GM12878 (cell line): ENCODE measurements around the gene PGK1. TPM values are rescaled to one million over a fixed set of nuclear protein-coding genes. Genes with fewer than 3 reads are reported as not detected.

Experiments used
- ATAC-seq: fragments of 200-7000 bp; cut with Tn5 transposase; 3 replicates; pipeline ENCODE4 v1.9.1; 2020; ENCODE audit warnings: mild to moderate bottlenecking, moderate library complexity
- BruUV-seq: library from RNA; stranded (reverse); fragments of 400-500 nt; replicated peaks from 2 replicates; lab custom pipeline; 2021; lab: Mats Ljungman, UMichigan
- CTCF ChIA-PET: fragments of 300-600 bp; sonication (Branson Sonifier 250); formaldehyde crosslinking; extraction: SDS; loops from one replicate; lab custom pipeline; 2021; ENCODE audit warnings: inconsistent platforms; lab: Yijun Ruan, JAX
- POLR2A ChIA-PET: fragments of 350-600 bp; formaldehyde crosslinking; extraction: SDS; loops from one replicate; lab custom pipeline; 2021; ENCODE audit warnings: inconsistent platforms; lab: Charles Lee
- RAD21 ChIA-PET: fragments of 300-600 bp; sonication (Branson Sonifier 250); formaldehyde crosslinking; loops from one replicate; lab custom pipeline; 2023; ENCODE audit warnings: antibody characterized with exemption; ENCODE audit not compliant: unreplicated experiment; lab: Charles Lee
- SMC1A ChIA-PET: fragments of 300-600 bp; sonication (Branson Sonifier 250); formaldehyde crosslinking; loops from one replicate; lab custom pipeline; 2023; ENCODE audit not compliant: unreplicated experiment, uncharacterized antibody; lab: Charles Lee
- DNase-seq: peaks from one replicate; pipeline ENCODE4 v3.0.0-alpha.2; 2011; ENCODE audit warnings: low read depth, low spot score
- FAIRE-seq: peaks from 3 replicates; lab custom pipeline; 2011; peaks lifted over from hg19 to GRCh38; lab: Jason Lieb, UNC
- H2AFZ ChIP-seq: 2 replicates; pipeline ENCODE4 v1.6.0; 2011; ENCODE audit warnings: low read depth, low read length, control low read depth; ENCODE audit not compliant: control insufficient read depth
- H3K27ac ChIP-seq: 2 replicates; pipeline ENCODE4 v1.5.1; 2011; ENCODE audit warnings: control low read depth; ENCODE audit not compliant: control insufficient read depth, insufficient read depth
- H3K27me3 ChIP-seq, 2 experiments: replicated peaks in 1 of 2; 2 replicates each; pipeline versions ENCODE4 v1.6.0 to v1.6.1; 2011; ENCODE audit warnings: low read length in 1 of 2; ENCODE audit not compliant: control insufficient read depth in 2 of 2, insufficient read depth in 2 of 2
- H3K36me3 ChIP-seq, 2 experiments: 2 replicates each; pipeline ENCODE4 v1.5.1; 2011; ENCODE audit warnings: low read length in 1 of 2; ENCODE audit not compliant: control insufficient read depth in 2 of 2, insufficient read depth in 2 of 2
- H3K4me1 ChIP-seq: 2 replicates; pipeline ENCODE4 v1.6.1; 2011; ENCODE audit warnings: mild to moderate bottlenecking, low read length, moderate library complexity, mixed read lengths; ENCODE audit not compliant: control insufficient read depth, insufficient read depth
- H3K4me2 ChIP-seq: 2 replicates; pipeline ENCODE4 v1.6.0; 2011; ENCODE audit warnings: control low read depth; ENCODE audit not compliant: control insufficient read depth, insufficient read depth
- H3K4me3 ChIP-seq: fragments of 200-600 bp; sonication (generic); 2 replicates; pipeline ENCODE4 v1.5.1; 2016
- H3K79me2 ChIP-seq: 2 replicates; pipeline ENCODE4 v1.6.0; 2011; ENCODE audit warnings: low read length; ENCODE audit not compliant: control insufficient read depth, insufficient read depth
- H3K9ac ChIP-seq: 2 replicates; pipeline ENCODE4 v1.8.0; 2011; ENCODE audit warnings: low read length, control low read depth, mixed read lengths; ENCODE audit not compliant: control insufficient read depth, insufficient read depth
- H3K9me3 ChIP-seq: replicated peaks from 3 replicates; pipeline ENCODE4 v1.5.1; 2011; ENCODE audit warnings: mild to moderate bottlenecking, low read length; ENCODE audit not compliant: control insufficient read depth, insufficient read depth
- H4K20me1 ChIP-seq: 2 replicates; pipeline ENCODE4 v1.6.0; 2011; ENCODE audit not compliant: control insufficient read depth, insufficient read depth
- ATF3 ChIP-seq: IDR thresholded peaks from 2 replicates; pipeline ENCODE4 v1.6.1; 2011; ENCODE audit warnings: low read depth, mild to moderate bottlenecking, low read length, moderate library complexity, borderline replicate concordance; ENCODE audit errors: extremely low read depth
- E4F1 ChIP-seq: fragments of 450-650 bp; IDR thresholded peaks from 2 replicates; pipeline ENCODE4 v1.6.1; 2018; ENCODE audit warnings: borderline replicate concordance, mild to moderate bottlenecking; ENCODE audit not compliant: partially characterized antibody
- ESRRA ChIP-seq: IDR thresholded peaks from 2 replicates; pipeline ENCODE4 v1.6.1; 2012; ENCODE audit warnings: mild to moderate bottlenecking, low read length, improper control_type of control experiment
- GATAD2B ChIP-seq: fragments of 450-650 bp; conservative IDR thresholded peaks from 2 replicates; pipeline ENCODE4 v1.6.1; 2017; ENCODE audit warnings: low read depth, mild to moderate bottlenecking, moderate library complexity
- HDAC2 ChIP-seq: fragments of 200-600 bp; sonication (generic); IDR thresholded peaks from 2 replicates; pipeline ENCODE4 v1.6.1; 2017
- POU2F2 ChIP-seq: IDR thresholded peaks from 3 replicates; pipeline ENCODE4 v1.6.1; 2011; ENCODE audit warnings: low read depth, mild to moderate bottlenecking, low read length, borderline replicate concordance
- SPI1 ChIP-seq: IDR thresholded peaks from 2 replicates; pipeline ENCODE4 v1.6.1; 2011; ENCODE audit warnings: low read depth, mild to moderate bottlenecking, low read length, moderate library complexity, borderline replicate concordance; ENCODE audit not compliant: insufficient read depth
- STAT1 ChIP-seq: fragments of 450-650 bp; conservative IDR thresholded peaks from 2 replicates; pipeline ENCODE4 v1.6.1; 2014; ENCODE audit warnings: antibody characterized with exemption, mild to moderate bottlenecking
- TCF12 ChIP-seq: IDR thresholded peaks from 2 replicates; pipeline ENCODE4 v1.6.1; 2011; ENCODE audit warnings: low read depth, mild to moderate bottlenecking, low read length
- ZNF592 ChIP-seq: fragments of 450-650 bp; IDR thresholded peaks from 2 replicates; pipeline ENCODE4 v1.6.1; 2017; ENCODE audit warnings: mild to moderate bottlenecking, moderate library complexity
- ZSCAN29 ChIP-seq: fragments of 450-650 bp; IDR thresholded peaks from 2 replicates; pipeline ENCODE4 v1.6.1; 2017; ENCODE audit warnings: mild to moderate bottlenecking, moderate library complexity
- WGBS: methylation state at CpG from one replicate; pipeline ENCODE4 v1.1.6; 2016; ENCODE audit warnings: low lambda C conversion rate; ENCODE audit not compliant: insufficient replicate concordance, insufficient coverage; ENCODE audit errors: missing lambda C conversion rate; 5-methylcytosine and 5-hydroxymethylcytosine counted together
- in situ Hi-C: fragments of 300-500 bp; cut with MboI; formaldehyde crosslinking; loops from 9 replicates; pipeline ENCODE4 v1.14.3; 2018; ENCODE audit warnings: mixed read lengths
- intact Hi-C: fragments of 100-400 bp; cut with micrococcal nuclease; formaldehyde crosslinking; loops from one replicate; pipeline ENCODE4 v1.14.2; 2022; ENCODE audit not compliant: unreplicated experiment
- polyA plus RNA-seq, 11 experiments: library from polyadenylated mRNA; depleted of rRNA in 4 of 11; unstranded in 6 of 11; stranded (reverse) in 5 of 11; fragments of >200 nt; fragmentation: Nextera tagmentation in 4 of 11; fragmentation: Illumina TruSeq in 1 of 11; extraction: Ambion mirVana in 4 of 11; extraction: Trizol in 1 of 11; gene quantifications; 1 replicate in 1 of 11; 2 replicates in 10 of 11; pipeline versions ENCODE4 v1.2.1 to v1.2.3, GENCODE V29; 2011 to 2016; ENCODE audit warnings: inconsistent platforms in 2 of 11, missing spikeins in 2 of 11, low read depth in 1 of 11
- total RNA-seq, 4 experiments: library from RNA; depleted of rRNA in 3 of 4; stranded (reverse); fragments of >200 nt in 3 of 4; fragmentation: Illumina TruSeq in 1 of 4; extraction: Trizol in 1 of 4; gene quantifications; 2 replicates each; pipeline versions ENCODE4 v1.2.1 to v1.2.3, GENCODE V29; 2013 to 2021
- TF ChIP-seq, protein P1 (sequence below): fragments of 450-650 bp; IDR thresholded peaks from 2 replicates; pipeline ENCODE4 v1.6.1; 2017; ENCODE audit warnings: borderline replicate concordance
- TF ChIP-seq, protein P2 (sequence below): fragments of 450-650 bp; formaldehyde crosslinking; IDR thresholded peaks from 2 replicates; pipeline ENCODE4 v1.4.0; 2022; ENCODE audit warnings: mild to moderate bottlenecking, moderate library complexity

Gene PGK1
- total and polyA plus RNA-seq, 10 of the 15 experiments (the other 5 are each of a cell fraction or from before 2014, with no cell fraction given), result 370 to 1,825 (median 629) TPM

GRCh38 chrX:78165425-78165824 is 61.4 kb downstream of the PGK1 start:
- no peaks in the 10 kb centered on the region for H3K4me1 ChIP-seq
- ChIA-PET RAD21 (no interaction called here), CTCF (no interaction called here), SMC1A (interaction anchor here (1.2 kb wide), 1 partner anchor 35 kb away, joined by 4 read pairs; no protein-coding TSS in a partner anchor), POLR2A (no interaction called here)
- no peak for FAIRE-seq
- no peaks in the 10 kb centered on the region for H3K9me3 ChIP-seq
- H3K79me2 ChIP-seq, result no peaks in the 10 kb centered on the region
- intact Hi-C loops (no loop called here), in situ Hi-C loops (no loop called here)
- no peak for DNase-seq
- no TSS peak for BruUV-seq
- no peaks in the 10 kb centered on the region for H3K27me3 ChIP-seq
- WGBS, result 38% methylated on average over 1 of the region's 1 CpG
- ATAC-seq, result no peak
- H3K9ac ChIP-seq, result no peak overlapping the region
- no peak overlapping the region for H3K27ac ChIP-seq
- H4K20me1 ChIP-seq, result no peaks in the 10 kb centered on the region
- no peak overlapping the region for H3K4me2 ChIP-seq
- H3K4me3 ChIP-seq, result no peak overlapping the region
- no peak overlapping the region for H2AFZ ChIP-seq
- H3K36me3 ChIP-seq, result no peaks in the 10 kb centered on the region
- TF ChIP-seq E4F1 (no peak), POU2F2 (no peak), ATF3 (no peak), HDAC2 (no peak), ZSCAN29 (no peak), GATAD2B (no peak), SPI1 (no peak), ZNF592 (no peak), TCF12 (no peak), STAT1 (no peak), ESRRA (no peak)
- TF ChIP-seq, protein P1, sequence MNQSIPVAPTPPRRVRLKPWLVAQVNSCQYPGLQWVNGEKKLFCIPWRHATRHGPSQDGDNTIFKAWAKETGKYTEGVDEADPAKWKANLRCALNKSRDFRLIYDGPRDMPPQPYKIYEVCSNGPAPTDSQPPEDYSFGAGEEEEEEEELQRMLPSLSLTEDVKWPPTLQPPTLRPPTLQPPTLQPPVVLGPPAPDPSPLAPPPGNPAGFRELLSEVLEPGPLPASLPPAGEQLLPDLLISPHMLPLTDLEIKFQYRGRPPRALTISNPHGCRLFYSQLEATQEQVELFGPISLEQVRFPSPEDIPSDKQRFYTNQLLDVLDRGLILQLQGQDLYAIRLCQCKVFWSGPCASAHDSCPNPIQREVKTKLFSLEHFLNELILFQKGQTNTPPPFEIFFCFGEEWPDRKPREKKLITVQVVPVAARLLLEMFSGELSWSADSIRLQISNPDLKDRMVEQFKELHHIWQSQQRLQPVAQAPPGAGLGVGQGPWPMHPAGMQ, result no peak
- TF ChIP-seq, protein P2, sequence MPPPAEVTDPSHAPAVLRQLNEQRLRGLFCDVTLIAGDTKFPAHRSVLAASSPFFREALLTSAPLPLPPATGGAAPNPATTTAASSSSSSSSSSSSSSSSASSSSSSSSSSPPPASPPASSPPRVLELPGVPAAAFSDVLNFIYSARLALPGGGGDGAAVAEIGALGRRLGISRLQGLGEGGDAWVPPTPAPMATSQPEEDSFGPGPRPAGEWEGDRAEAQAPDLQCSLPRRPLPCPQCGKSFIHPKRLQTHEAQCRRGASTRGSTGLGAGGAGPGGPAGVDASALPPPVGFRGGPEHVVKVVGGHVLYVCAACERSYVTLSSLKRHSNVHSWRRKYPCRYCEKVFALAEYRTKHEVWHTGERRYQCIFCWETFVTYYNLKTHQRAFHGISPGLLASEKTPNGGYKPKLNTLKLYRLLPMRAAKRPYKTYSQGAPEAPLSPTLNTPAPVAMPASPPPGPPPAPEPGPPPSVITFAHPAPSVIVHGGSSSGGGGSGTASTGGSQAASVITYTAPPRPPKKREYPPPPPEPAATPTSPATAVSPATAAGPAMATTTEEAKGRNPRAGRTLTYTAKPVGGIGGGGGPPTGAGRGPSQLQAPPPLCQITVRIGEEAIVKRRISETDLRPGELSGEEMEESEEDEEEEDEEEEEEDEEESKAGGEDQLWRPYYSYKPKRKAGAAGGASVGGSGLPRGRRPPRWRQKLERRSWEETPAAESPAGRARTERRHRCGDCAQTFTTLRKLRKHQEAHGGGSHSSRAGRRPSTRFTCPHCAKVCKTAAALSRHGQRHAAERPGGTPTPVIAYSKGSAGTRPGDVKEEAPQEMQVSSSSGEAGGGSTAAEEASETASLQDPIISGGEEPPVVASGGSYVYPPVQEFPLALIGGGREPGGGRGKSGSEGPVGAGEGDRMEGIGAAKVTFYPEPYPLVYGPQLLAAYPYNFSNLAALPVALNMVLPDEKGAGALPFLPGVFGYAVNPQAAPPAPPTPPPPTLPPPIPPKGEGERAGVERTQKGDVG (CRISPR knock-in tag), result no peak
